HUDEP-2 (cell line): ENCODE results near the gene SYT7.

Experiments used
- DNase-seq, 76 experiments: peaks; one replicate each; lab custom pipeline; 2025; ENCODE audit not compliant: unreplicated experiment in 76 of 76; lab: John Stamatoyannopoulos, UW

SYT7 gene

DNA sequence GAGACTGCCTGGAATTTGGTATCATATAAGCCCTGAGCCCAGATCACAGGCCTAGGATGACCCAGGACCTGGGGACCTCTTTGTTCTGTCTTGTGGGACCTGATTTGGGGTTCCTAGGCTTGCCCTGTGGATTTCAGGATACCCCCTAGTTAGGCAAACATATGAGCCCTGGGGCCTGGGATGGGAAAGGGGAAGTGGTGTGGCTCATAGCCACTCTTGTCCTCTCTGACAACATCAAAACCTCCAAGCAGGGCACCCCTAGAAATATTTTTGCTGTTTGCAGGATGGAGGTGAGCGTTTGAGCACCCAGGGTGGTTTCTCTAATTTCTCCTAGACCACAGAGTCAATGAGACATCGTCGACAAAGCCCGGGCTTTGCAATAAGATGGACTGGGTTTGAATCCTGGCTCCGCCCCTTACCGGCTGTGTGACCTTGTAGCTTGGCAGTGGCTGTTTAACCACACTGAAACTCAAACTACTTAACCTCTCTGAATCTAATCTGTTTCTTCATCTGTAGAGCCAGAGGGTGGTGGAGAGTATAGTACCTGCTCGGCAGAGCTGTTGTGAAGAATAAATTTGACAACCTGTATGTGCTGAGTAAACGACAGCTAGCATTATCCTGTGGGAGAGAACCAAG is 77.6 kb downstream of the SYT7 start:
- no peak for DNase-seq

- no peak for DNase-seq
These were observed 78.4 kb downstream of the SYT7 start for GRCh38 chr11:61502522-61502921.

DNA sequence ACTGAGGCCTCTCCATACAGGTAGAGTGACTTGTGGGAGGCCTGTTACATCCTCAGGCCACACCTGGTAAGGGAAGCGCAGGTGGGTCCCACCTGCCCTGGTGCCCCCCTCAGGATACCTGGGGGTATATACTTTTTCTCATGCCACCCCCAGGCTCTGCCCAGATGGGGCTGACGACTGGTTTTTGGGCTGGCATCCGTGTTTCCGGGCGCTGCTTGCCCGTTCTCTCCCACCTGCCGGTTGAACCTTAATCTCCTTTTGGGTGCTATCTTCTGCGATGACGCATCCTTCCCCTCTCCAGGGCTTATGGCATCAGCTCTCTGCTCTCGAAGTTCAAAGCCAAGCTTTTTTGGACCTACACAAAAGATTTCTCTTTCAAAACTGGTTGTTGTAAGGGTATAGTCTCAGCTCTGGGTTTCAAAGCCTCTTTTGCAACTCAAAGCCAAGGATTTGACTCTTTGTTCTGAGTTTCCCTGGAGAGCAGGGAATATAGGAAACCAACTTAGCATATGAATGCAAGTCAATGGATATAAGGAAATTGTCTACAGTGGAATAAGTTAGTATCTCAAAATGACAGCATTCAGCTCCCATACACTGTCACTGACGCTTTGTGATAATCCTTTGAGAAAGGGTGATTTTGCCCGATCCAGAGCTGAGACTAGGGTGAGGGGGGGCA is 80.9 kb downstream of the SYT7 start:
- DNase-seq = no peak

DNA sequence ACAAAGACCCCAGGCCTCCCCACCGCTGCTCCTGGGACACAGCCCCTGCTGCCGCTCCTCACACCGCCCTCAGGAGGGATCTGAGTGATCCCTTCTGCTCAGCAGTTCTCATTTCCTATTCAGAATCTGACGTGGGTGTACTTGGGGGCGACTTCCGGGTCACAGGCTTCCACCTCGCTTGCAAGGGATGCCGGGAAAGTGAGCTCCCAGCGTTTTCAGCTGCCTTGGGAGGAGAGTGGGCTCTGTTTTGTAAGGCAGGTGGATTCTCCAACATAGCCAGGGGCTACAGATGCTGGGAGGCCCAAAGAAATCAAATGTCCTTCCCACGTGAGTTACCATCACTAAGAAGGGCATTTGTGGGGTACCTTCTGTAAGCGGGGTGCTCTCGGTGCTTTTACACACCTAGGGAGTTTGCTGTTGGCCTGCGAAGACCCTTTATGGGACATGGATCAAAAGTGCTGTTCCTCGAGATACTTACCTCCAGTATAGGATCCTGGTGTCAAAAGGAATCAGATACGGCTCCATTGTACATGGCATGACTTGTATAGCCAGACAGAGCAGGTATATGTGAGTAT is 82.0 kb downstream of the SYT7 start:
- no peak for DNase-seq

- no peak for DNase-seq
These were observed 83.0 kb downstream of the SYT7 start for GRCh38 chr11:61497876-61498275.

DNA sequence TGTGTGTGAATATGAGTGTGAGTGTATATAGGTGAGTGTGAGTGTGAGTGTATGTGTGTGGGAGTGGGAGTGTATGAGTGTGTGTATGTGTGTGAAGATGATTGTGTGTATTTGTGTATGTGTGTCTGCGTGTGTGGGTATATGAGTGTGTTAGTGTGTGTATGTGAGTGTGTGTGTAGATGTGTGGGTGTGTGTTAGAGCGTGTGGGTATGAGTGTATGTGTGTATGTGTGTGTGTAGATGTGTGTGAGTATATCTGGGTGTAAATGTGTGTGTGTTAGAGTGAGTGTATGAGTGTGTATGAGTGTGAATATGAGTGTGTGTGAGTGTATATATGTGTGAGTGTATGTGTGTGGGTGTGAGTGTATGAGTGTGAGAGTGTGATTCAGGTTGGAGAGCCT is 83.4 kb downstream of the SYT7 start:
- DNase-seq = no peak

DNA sequence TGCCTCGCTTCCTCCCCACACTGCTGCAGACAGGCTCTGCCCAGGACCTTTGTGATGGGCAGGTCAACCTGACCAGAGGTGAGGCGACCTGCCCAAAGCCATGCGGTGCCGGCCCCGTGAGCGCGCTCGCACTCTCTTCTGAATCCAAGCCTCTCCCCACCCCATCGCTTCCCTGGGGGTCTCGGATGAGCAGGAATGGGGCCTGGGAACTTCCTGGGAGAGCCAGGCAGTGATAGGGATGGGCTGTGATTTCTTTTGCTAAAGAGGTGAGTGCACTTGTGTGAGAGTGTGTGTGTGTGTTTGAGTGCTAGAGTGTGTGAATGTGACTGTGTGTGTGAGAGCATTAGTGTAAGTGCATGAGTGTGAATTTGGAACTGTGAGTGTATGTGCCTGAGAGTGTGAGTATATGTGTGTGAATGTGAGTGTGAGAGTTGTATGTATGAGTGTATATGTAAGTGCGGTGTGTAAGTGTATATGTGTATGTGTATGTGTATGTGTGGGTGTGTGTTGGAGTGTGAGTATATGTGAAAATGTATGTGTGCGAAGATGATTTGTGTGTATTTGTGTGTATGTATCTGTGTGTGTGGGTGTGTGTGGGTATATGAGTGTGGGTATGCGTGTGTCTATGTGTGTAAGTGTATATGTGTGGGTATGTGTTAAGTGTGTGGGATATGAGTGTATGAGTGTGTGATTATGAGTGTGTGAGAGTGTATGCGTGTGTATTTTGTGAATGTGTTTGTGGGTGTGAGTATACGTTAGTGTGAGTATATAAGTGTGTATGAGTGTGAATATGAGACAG is 84.1 kb downstream of the SYT7 start:
- no peak for DNase-seq

DNA sequence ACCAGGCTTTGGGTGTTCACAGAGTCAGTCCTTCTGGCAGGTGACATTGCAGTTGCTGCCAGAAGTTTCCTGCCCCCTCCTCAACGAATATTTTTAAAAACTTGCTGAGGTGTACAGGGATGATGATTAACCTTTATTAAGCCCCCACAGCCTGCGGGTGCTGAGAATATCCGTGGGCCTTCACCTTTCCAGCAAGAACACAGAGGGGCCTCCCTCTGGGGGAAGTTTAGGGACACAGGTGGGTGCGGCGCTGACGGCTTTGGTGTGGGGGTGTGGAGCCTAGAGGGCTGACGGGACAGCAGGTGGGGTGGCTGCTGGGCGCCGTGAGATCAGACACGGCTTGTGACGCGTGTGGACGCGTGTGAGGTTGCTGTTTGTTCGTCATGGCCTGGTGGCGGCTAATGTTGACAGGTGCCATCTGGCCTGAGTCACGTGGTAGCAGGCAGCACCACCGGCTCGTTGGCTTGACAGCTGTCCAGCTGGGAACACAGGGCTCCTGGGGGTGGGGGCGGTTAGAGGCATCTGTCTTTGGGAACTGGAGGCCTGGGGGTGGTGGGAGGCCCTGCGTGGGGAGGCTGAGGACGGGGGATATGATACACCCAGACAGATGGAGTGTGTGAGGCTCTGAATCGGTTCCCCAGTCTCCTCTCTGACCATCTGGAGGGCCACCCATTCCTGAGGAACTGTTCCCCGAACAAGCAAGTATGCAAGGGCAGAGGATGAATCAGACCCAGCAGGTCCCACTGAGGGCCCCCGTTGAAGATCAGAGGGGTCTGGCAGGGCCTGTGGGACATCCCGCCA is 84.9 kb downstream of the SYT7 start:
- DNase-seq = no peak

DNA sequence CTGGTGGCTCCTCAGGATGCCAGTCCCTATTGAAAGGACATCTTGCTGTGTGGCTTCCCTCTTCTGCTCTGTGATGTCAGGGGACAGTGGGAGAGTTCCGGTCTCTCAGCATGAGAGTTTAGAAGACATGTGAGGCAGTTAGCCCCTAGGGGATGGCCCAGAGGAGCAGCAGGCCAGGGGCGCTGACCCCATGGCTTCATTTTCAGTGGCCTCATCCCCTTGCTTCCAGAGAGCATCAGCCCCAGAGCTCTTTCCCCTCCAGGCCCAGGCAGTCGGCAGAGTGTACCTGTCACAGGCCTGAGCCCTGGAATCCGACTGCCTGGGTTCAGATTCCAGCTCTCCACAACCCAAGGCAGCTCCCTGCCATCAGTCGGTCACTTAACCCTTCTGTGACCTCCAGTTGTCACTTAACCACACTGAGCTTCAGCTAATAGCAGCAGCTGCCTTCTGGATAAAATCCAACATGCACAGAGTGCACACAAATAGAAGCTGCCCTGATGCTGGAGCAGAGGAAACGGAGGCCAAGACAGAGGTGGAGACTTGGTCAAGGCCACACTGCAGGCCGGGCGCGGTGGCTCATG is 86.4 kb downstream of the SYT7 start:
- no peak for DNase-seq

- DNase-seq = no peak
These were observed 89.0 kb downstream of the SYT7 start for GRCh38 chr11:61491736-61492395.

DNA sequence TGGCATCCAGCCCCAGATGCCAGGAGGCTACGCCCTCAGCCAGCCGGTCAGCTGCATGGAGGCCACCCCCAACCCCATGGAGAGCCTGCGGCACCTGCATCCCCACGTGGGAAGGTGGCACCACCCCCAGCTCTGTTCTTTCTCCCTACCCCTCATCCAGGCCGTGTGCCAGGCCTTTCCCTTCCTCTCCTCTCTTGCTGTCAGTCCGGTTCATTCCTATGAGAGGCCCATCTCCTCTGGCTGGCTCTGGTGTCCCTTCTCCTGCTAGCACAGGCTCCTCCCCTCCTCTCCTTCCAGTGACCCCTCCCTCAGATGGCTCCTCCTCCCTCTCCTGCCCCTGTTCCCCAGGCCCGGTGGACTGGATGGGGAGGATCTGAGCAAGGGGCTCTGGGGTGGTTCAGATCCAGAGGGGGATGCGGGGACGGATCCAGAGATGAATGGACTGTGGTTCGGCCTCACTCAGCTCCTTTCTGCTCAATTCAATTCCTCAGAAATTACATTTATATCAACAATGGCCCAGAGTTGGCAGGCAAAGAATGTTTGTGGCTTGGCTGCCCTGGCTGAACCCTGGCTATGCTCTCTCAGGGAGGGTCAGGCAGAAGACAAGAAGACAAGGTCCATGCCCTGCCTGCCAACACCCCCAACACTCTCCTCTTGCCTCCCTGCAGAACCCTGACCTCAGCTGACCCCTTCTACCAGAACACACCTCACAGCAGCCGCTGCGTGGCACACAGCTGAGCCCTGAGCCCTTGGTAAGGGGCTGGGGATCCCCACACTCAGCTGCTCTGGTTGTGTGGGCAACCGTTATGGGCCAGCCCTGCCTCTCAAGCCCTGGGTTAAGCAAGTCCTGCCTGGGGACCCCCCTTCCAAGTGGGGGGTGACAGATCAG is 90.8 kb downstream of the SYT7 start:
- no peak for DNase-seq

DNA sequence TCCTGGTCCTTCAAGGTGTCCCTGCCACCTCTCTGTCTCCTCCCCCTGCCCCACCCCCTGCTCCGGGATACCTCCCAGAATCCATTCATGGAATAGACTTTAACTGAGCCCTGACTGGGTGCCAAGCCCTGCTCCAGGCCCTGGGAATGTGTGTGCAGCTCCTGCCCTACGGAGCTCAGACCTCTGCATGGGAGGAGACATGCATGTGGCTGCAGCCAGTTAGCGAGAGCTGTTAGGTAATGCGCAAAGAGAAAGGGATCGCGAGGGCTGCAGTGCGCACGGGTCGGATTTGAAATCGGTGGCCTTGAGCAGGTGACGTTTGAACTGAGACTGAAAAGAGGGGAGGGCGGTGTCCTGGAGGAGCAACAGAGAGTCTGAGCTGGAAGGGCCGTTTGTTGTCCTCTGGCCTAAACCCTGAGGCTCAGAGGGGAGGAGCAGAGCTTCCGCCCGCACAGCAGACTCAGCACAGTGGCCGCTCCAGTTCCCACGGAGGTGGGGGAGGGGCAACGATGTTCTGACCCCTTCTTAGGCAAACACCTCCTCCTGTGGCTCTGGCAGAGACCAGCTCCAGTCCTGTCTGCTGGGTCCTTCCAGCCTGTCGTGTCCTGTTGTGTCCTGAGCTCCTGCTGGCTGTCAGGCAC is 92.1 kb downstream of the SYT7 start:
- no peak for DNase-seq

DNA sequence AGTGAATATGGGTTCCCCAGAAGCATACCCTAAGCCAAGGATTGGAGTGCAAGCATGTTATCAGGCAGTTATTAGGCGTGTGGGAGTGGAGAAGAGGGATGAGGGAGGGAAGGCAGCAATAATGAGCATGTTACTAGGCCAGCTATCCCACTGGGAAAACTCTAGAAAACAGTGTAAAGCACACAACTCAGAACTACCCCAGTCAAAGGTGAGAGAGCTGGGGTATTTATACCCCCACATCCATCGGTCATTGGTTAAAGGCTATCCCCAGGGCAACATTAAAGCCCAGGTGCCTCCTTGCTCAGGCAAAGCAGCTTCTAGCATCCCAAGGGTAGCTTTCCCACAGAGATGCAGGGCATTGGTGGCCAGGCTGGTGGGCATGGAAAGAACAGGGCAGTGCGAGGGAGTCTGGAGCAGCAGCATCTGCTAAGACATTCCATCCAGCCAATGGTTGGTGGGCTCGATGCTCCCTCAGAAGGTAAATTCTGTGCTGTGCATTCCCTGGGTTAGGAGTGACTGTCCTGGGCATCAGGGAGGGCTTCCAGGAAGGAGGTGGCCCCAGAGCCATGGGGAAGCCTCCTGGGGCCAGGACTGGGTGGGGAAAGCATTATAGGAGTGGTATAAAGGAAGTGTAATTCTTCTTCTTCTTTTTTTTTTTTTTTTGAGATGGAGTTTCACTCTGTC is 93.4 kb downstream of the SYT7 start:
- no peak for DNase-seq

- no peak for DNase-seq
These were observed 94.1 kb downstream of the SYT7 start for GRCh38 chr11:61486779-61487178.

DNA sequence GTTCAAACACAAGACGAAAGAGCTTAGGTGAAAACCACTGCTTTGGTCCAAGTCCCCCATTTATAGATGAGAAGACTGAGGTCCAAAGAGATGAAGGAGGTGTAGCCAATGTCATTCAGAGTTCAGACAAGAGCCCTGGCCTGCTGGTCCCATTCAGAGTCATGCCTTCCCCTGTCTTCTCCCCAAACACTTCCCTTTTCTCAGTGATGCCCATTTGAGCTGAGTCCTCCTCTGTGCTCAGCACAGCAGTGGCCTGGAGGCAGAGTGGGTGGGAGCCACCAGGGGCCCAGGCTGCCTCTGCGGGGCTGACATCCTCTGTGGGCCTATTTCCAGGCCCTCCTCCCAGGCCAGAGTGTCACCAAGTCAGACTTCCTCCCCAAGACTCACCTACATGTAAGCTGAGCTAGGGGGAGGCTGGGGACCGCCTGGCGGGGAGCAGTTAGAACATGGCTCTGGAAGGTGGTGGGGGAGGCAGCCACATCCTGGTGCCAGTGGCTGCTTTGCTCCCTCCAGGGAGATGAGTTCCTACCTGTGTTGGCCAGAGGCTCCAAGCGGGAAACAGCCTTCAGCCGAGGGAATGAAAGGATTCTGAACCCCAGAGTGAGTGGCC is 94.8 kb downstream of the SYT7 start:
- no peak for DNase-seq

- DNase-seq = no peak
These were observed 95.8 kb downstream of the SYT7 start for GRCh38 chr11:61485080-61485479.

GRCh38 chr11:61484541-61484940 is 96.3 kb downstream of the SYT7 start:
- no peak for DNase-seq
